Body of pancreas (tissue), 4 donors: ENCODE measurements around the gene ARHGAP26. TPM values are rescaled to one million over a fixed set of nuclear protein-coding genes. Genes with fewer than 3 reads are reported as not detected.
A peak's percentile ranks its signal among the peaks of the same experiment; 100 is the strongest.

Experiments used
- ATAC-seq: fragments of 150-250 bp; one replicate; pipeline ENCODE4 v1.9.1; 2016
- DNase-seq, 4 donors: peaks; one replicate each; pipeline ENCODE4 v3.0.0-alpha.2; 2019
- H3K27ac ChIP-seq, 4 donors: fragments of 200-600 bp; sonication (generic); 1 replicate in 3 of 4; 2 replicates in 1 of 4; pipeline versions ENCODE4 v1.5.1 to v1.6.1; 2016 to 2019; ENCODE audit warnings: mild to moderate bottlenecking in 1 of 4, mixed read lengths in 1 of 4, moderate library complexity in 1 of 4
- H3K27me3 ChIP-seq, 2 donors: fragments of 200-600 bp; sonication (generic); one replicate each; pipeline ENCODE4 v1.6.0; 2016; ENCODE audit warnings: mild to moderate bottlenecking in 1 of 2
- H3K36me3 ChIP-seq, 2 donors: fragments of 200-600 bp; sonication (generic); replicated peaks in 1 of 2; 2 replicates each; pipeline ENCODE4 v1.5.1; 2016; ENCODE audit warnings: low read depth in 2 of 2; ENCODE audit not compliant: insufficient read depth in 1 of 2
- H3K4me1 ChIP-seq: fragments of 200-600 bp; sonication (generic); one replicate; pipeline ENCODE4 v1.6.0; 2016
- H3K4me3 ChIP-seq, 2 donors: fragments of 200-600 bp; sonication (generic); 1 replicate in 1 of 2; 2 replicates in 1 of 2; pipeline ENCODE4 v1.5.1; 2016 to 2019
- H3K9me3 ChIP-seq, 3 donors: fragments of 200-600 bp; sonication (generic); 1 replicate in 2 of 3; 2 replicates in 1 of 3; pipeline ENCODE4 v1.5.1; 2016
- CTCF ChIP-seq, 7 experiments: fragments of 450-650 bp in 4 of 7; fragments of 200-600 bp in 3 of 7; sonication (generic) in 3 of 7; IDR thresholded peaks; one replicate each; pipeline ENCODE4 v1.5.1; 2016 to 2019; ENCODE audit warnings: antibody characterized with exemption in 7 of 7
- POLR2A ChIP-seq, 3 donors: fragments of 450-650 bp; IDR thresholded peaks; one replicate each; pipeline ENCODE4 v1.6.1; 2016; ENCODE audit warnings: antibody characterized with exemption in 3 of 3, mild to moderate bottlenecking in 2 of 3
- WGBS, 2 donors: methylation state at CpG; one replicate each; pipeline ENCODE4 v1.1.5; 2017; 5-methylcytosine and 5-hydroxymethylcytosine counted together
- intact Hi-C: fragments of 100-400 bp; cut with DNase I; formaldehyde crosslinking; loops from one replicate; pipeline ENCODE4 v1.15.1; 2023
- total RNA-seq, 2 donors: library from RNA; depleted of rRNA; stranded (reverse); fragments of >200 nt; gene quantifications; one replicate each; pipeline ENCODE4 v1.1.0, GENCODE V29; 2016

ARHGAP26 gene
- total RNA-seq, 2 donors from 2014 or later = 12.5 to 14.2 TPM

GRCh38 chr5:143002459-143003327 lies 232.5 kb downstream of the ARHGAP26 start:
- TF ChIP-seq CTCF (IDR thresholded peaks at IDR 0.05) (peak in 6 of 7 experiments; percentile 33 to 64 (median 57)), POLR2A (IDR thresholded peaks at IDR 0.05) (no peak)
- ATAC-seq (peak; percentile 65), DNase-seq (peak in 2 of 4 donors; percentile 26 to 59)
- 42 to 44% methylated on average over 7 of the region's 7 CpGs for WGBS, 2 donors
- H3K27ac ChIP-seq = peak overlapping the region in 1 of 4 donors; percentile 53
- intact Hi-C loops = no loop called here
- H3K4me3 ChIP-seq = no peak overlapping the region
- H3K9me3 ChIP-seq = no peaks in the 10 kb centered on the region
- H3K4me1 ChIP-seq = no peaks in the 10 kb centered on the region
- no peaks in the 10 kb centered on the region for H3K27me3 ChIP-seq
- no peaks in the 10 kb centered on the region for H3K36me3 ChIP-seq

- ATAC-seq = no peak
- H3K36me3 ChIP-seq = no peaks in the 10 kb centered on the region
- intact Hi-C loops = no loop called here
- no peaks in the 10 kb centered on the region for H3K27me3 ChIP-seq
- H3K4me3 ChIP-seq = no peak overlapping the region
- no peaks in the 10 kb centered on the region for H3K9me3 ChIP-seq
- WGBS, 2 donors = 70 to 75% methylated on average over 3 of the region's 3 CpGs
- TF ChIP-seq POLR2A (IDR thresholded peaks at IDR 0.05) = no peak
- no peak for TF ChIP-seq CTCF (IDR thresholded peaks at IDR 0.05)
- peak overlapping the region in 1 of 4 donors; percentile 45 for H3K27ac ChIP-seq
- H3K4me1 ChIP-seq = no peaks in the 10 kb centered on the region
- no peak for DNase-seq
Measured at GRCh38 chr5:143003328-143003636, 233.1 kb downstream of the ARHGAP26 start.

- 60 to 62% methylated on average over 4 of the region's 4 CpGs for WGBS, 2 donors
- Histone ChIP-seq H3K9me3 (no peaks in the 10 kb centered on the region), H3K4me3 (no peak overlapping the region), H3K4me1 (no peaks in the 10 kb centered on the region), H3K27ac (no peak overlapping the region), H3K36me3 (no peaks in the 10 kb centered on the region), H3K27me3 (no peaks in the 10 kb centered on the region)
- intact Hi-C loops = no loop called here
- no peak for DNase-seq
- ATAC-seq = no peak
- no peak for TF ChIP-seq CTCF (IDR thresholded peaks at IDR 0.05)
- no peak for TF ChIP-seq POLR2A (IDR thresholded peaks at IDR 0.05)
Measured at GRCh38 chr5:143004361-143005145, 234.4 kb downstream of the ARHGAP26 start.

GRCh38 chr5:143006501-143006900 lies 236.3 kb downstream of the ARHGAP26 start:
- Histone ChIP-seq H3K27me3 (no peaks in the 10 kb centered on the region), H3K9me3 (no peaks in the 10 kb centered on the region), H3K4me3 (no peak overlapping the region), H3K36me3 (no peaks in the 10 kb centered on the region), H3K4me1 (no peaks in the 10 kb centered on the region), H3K27ac (no peak overlapping the region)
- TF ChIP-seq CTCF (IDR thresholded peaks at IDR 0.05) (no peak), POLR2A (IDR thresholded peaks at IDR 0.05) (no peak)
- intact Hi-C loops = no loop called here
- ATAC-seq (no peak), DNase-seq (no peak)
